Dermis microvascular lymphatic vessel endothelial cell (primary cell): Measurements from ENCODE around the gene PPP2R2B. TPM values are rescaled to one million over a fixed set of nuclear protein-coding genes. Genes with fewer than 3 reads are reported as not detected.

Experiments
- DNase-seq, 2 donors: peaks; one replicate each; pipeline versions ENCODE4 v3.0.0 to v3.0.0-alpha.2; 2010; ENCODE audit warnings: low read depth in 2 of 2
- total RNA-seq: library from RNA; depleted of rRNA; stranded (reverse); fragments of >200 nt; gene quantifications from 2 replicates; pipeline ENCODE4 v1.2.1, GENCODE V29; 2014

PPP2R2B gene
- total RNA-seq, 1 donor from 2014 or later = not detected

DNA sequence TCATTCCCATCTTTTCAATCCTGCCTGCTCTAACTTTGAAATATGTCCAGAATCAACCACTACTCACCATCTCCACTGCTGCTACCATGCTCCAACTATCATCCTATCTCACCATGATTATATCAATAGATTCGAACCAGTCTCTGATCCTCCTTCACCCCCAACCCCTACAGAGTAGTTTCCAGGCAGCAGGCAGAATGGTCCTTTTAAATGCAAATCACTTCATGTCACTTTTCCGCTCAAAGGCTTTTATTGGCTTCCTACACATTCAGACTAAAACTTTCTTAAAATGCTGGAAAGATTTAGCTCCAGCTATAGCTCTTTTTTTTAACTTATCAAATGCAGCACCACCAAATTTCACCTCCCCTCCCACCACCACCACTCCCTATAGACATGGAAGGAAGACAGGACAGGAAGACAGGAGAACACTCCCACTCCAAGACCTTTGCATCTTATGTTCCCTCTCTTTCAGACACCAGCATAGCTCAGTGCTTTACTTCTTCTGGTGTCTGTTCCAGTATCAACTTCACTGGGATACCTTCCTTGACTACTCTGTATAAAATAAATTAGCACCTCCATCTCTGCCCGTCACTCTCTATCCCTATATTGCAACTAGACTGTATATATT lies 9.9 kb upstream of the PPP2R2B start:
- no peak for DNase-seq

DNA sequence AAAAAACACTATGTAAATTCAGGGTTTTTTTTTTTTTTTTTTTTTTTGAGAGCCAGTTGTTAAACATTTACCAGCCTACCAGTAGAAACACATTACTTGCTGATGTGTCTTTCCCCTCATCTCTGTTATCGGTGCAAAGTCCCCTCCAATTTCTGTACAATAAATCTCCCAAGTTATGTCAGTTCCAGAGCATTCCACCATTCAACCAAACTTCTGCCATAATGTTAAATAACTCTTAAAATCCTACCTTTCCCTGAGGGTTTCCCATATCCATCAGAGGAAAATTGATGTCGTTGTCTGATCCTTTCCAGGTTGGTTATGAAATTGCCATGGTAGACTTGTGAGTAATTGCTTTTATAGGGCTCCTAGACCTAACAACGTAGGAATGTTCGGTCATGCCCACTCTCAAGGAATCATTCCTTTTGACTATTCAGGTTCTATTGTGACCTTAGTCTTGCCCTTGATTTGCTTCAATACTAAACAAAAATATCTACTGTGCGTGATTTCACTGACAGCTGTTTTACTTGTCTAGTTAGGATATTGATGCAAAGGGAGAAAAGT lies 5.6 kb upstream of the PPP2R2B start:
- no peak for DNase-seq

GRCh38 chr5:146883511-146883910 lies 5.0 kb upstream of the PPP2R2B start:
- no peak for DNase-seq

DNA sequence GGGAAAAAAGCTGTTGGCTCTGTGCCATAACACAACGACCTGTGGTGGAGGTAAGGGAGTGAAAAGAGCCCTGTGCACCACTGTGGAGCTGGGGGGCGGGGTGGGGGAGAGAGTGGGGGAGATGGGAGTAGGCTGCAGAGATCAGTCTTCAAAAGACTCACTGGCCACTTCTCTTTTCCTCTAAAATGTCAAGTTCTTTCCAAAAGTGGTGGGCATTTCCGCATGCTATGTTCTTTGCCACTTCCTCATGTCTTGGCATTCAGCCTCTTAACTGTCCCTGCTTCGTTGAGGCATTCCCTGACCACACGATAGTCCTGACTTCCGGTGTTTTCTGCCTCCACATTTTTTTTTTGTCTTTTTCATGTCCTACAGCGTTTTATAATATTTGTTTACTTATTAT lies 2.4 kb upstream of the PPP2R2B start:
- DNase-seq = no peak

- no peak for DNase-seq
Measured at GRCh38 chr5:146877783-146878475, 628 bp downstream of the PPP2R2B start.

- DNase-seq = no peak
Measured at GRCh38 chr5:146877178-146877681, 1.3 kb downstream of the PPP2R2B start.

- DNase-seq = no peak
Measured at GRCh38 chr5:146873186-146873917, 5.2 kb downstream of the PPP2R2B start.

GRCh38 chr5:146872188-146872587 lies 6.4 kb downstream of the PPP2R2B start:
- DNase-seq = no peak

DNA sequence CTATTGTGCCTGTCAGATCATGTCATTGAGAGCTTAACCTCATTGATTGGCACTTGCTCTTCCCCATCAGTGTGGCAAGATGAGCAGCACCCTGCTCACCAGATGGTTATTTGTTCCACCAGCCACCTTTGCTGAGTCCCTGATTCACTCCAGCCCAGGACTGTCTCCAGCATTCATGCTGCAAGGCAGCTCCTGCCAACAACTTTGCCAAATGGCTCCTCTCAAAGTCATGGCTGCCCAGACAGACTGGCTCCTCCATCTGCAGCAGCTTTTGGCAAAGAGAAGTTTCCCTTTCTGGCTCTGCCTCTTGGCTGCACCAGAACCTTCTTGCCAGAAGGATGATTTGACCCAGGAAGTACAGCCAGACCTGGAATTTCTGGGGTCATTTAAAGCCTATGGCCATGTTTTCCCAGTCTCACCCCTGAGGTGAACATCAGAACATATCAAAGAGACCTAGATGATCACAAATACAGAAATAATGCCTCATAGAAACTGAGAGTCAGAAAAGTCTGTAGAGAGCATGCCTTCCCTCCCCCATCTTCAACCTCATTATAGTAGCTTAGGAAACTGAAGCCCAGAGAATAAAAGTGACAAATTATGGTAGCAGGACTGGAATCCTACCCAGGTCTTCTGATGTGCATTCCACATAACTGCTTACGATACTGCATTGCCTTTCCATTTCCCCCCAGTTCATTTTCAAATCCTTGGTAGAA lies 10.4 kb downstream of the PPP2R2B start:
- DNase-seq = no peak

- no peak for DNase-seq
Measured at GRCh38 chr5:146866263-146866662, 12.3 kb downstream of the PPP2R2B start.

- no peak for DNase-seq
Measured at GRCh38 chr5:146862641-146863040, 15.9 kb downstream of the PPP2R2B start.

GRCh38 chr5:146860213-146860893 lies 18.2 kb downstream of the PPP2R2B start:
- no peak for DNase-seq

GRCh38 chr5:146852089-146852488 lies 26.5 kb downstream of the PPP2R2B start:
- DNase-seq = no peak

- DNase-seq = no peak
Measured at GRCh38 chr5:146851133-146851532, 27.4 kb downstream of the PPP2R2B start.

- no peak for DNase-seq
Measured at GRCh38 chr5:146849694-146850303, 28.8 kb downstream of the PPP2R2B start.

DNA sequence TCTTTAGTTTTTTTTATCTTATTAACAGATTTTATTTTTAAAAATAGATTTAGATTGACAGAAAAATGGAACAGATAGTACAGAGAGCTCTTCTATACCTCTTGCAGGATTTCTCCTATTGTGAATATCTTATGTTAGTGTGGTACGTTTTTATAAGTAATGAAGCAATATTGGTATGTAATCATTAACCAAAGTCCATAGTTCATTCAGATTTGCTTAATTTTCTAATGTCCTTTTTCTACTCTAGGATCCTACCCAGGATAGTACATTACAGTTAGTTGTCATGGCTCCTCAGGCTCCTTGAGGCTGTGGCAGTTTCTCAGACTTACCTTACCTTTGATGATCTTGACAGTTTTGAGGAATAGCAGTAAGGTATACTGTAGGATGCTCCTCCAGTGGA lies 30.4 kb downstream of the PPP2R2B start:
- no peak for DNase-seq

DNA sequence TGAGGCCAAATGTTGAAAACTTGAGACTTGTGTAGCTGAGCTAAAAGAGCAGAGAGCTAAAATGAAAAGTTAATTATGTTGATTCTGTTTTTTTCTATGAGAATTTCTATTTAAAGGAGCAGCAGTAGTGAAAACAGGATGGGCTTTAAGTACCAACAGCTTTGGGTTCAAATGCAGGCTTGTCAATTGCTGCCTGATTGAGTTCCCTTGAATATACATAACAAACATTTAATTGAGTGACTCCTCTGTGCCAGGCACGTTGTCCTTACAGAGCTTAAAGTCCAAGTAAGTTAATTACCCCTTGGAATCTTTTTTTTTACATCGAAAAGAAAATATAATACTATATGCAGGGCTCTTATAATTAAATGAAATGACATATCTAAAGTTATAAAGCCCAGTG lies 38.5 kb downstream of the PPP2R2B start:
- DNase-seq = no peak

GRCh38 chr5:146836226-146836842 lies 42.2 kb downstream of the PPP2R2B start:
- no peak for DNase-seq

DNA sequence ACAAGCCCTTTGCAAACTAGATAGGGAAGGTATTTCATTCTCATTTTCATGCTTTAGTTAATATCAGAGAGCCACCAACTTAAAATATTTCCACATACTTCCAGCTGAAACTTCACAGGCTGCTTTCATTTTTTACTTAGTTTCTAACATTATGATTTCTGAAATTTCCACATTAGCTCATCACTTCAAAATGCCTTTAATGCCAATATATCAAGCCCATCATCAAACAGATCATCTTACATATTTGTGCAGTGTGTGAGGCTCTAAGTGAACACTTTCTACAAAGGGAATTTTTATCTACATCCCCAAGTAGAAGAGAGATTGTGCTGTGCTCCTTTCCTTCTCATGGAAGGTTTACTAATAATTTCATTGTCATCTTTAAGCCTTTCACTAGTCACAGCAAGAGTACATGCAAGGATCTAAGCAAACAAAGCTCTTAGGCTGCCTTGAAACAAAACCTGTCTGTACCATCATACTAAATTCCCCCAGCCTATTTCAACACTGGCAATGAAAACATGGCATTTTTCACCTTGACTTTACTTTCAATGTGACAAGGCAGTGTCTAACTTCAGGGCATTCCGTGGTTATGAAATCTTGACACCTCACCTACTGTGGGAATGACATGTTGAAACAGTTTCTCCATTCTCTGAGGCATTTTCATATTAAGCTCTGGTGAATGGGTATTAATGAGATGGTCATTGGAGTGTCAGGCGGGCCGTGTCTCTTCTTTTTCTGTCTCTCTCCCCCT lies 45.4 kb downstream of the PPP2R2B start:
- no peak for DNase-seq
